Measurements from ENCODE around the gene SPRR4. TPM values are rescaled to one million over a fixed set of nuclear protein-coding genes. Genes with fewer than 3 reads are reported as not detected.
A peak's percentile ranks its signal among the peaks of the same experiment; 100 is the strongest.
"Not testable (repeated sequence)": the region's sequence is repeated elsewhere in the genome, so short reads cannot be mapped to it uniquely, and the experiment has no call there.

Gene SPRR4
- total and polyA plus RNA-seq, 10 of the 15 experiments (the other 5 are each of a cell fraction or from before 2014, with no cell fraction given): not detected

DNA sequence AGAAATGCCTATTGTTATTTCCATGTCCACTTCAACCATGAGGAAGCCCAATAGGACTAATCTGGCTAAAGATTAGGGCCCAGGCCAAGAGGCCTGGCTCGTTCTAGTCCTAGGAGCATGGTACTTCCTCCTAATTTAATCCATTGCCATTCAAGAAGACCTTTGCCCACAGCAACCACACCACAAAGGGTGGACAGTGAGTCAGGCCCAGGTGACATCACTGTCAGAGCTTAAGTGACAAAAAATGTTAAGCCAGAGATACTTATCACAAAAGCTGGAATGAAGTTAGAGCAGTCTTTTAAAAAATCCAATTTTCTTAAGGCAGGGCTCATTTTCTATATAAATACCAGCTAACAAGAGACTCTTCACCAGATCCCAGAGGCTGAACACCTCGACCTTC, 30.9 kb downstream of the SPRR4 start, which contains the start of gene SPRR3:
TSS of gene SPRR3 (plus strand) at position 368 of the 400 bp plus-strand sequence. CDS start 1,272 bp downstream, outside the sequence.
- H4K20me1 ChIP-seq (ENCODE audit: control insufficient read depth, insufficient read depth): no peaks in the 10 kb centered on the region
- no peak within 1 kb of the TSS for H3K4me2 ChIP-seq (ENCODE audit: control insufficient read depth, insufficient read depth)
- in situ Hi-C loops (cut with MboI) (no loop called here), intact Hi-C loops (cut with micrococcal nuclease; ENCODE audit: unreplicated experiment) (no loop called here)
- H3K9ac ChIP-seq (ENCODE audit: control insufficient read depth, insufficient read depth, low read length): no peak within 1 kb of the TSS
- ChIA-PET RAD21 (ENCODE audit: unreplicated experiment) (no interaction called here), POLR2A (no interaction called here), CTCF (interaction anchor here (0.5 kb wide), 1 partner anchor 189 kb away, joined by 3 read pairs; no protein-coding TSS in a partner anchor), SMC1A (ENCODE audit: uncharacterized antibody, unreplicated experiment) (no interaction called here)
- FAIRE-seq: no peak
- DNase-seq (ENCODE audit: low read depth, low spot score): no peak
- no peaks in the 10 kb centered on the region for H3K4me1 ChIP-seq (ENCODE audit: control insufficient read depth, insufficient read depth, low read length)
- H3K9me3 ChIP-seq (replicated peaks; ENCODE audit: control insufficient read depth, insufficient read depth, low read length): no peaks in the 10 kb centered on the region
- TF ChIP-seq ZNF622 (IDR thresholded peaks at IDR 0.05): no peak
- no peak within 1 kb of the TSS for H2AFZ ChIP-seq (ENCODE audit: control insufficient read depth, low read depth, low read length)
- no peak within 1 kb of the TSS for H3K4me3 ChIP-seq
- no peak for ATAC-seq
- H3K79me2 ChIP-seq (ENCODE audit: control insufficient read depth, insufficient read depth, low read length): no peaks in the 10 kb centered on the region
- no peaks in the 10 kb centered on the region for H3K36me3 ChIP-seq (ENCODE audit: control insufficient read depth in 2 of 2, insufficient read depth in 2 of 2, low read length in 1 of 2)
- no peak within 1 kb of the TSS for H3K27ac ChIP-seq (ENCODE audit: control insufficient read depth, insufficient read depth)
- 0% methylated on average over 2 of the region's 2 CpGs for whole genome bisulfite sequencing (ENCODE audit: insufficient coverage, insufficient replicate concordance, low lambda C conversion rate, missing lambda C conversion rate)
- no peaks in the 10 kb centered on the region; a peak in 1 of 4 replicates for H3K27me3 ChIP-seq (replicated peaks in 1 of 2; ENCODE audit: control insufficient read depth in 2 of 2, insufficient read depth in 2 of 2, low read length in 1 of 2)
- no TSS peak for BruUV-seq (replicated peaks)

DNA sequence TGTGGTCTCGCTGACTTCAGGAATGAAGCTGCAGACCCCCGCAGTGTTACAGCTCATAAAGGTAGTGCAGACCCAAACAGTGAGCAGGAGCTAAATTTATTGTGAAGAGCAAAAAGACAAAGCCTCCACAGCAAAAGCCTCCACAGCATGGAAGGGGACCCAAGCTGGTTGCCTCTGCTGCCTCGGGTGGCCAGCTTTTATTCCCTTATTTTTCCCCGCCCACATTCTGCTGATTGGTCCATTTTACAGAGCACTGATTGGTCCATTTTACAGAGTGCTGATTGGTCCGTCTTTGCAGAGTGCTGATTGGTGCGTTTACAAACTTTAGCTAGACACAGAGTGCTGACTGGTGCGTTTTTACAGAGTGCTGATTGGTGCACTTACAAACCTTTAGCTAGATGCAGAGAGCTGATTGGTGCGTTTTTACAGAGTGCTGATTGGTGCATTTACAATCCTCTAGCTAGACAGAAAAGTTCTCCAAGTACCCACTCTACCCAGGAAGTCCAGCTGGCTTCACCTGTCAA, 40.8 kb downstream of the SPRR4 start:
- POLR2A ChIA-PET; DNase-seq (ENCODE audit: low read depth, low spot score); H3K27ac ChIP-seq (ENCODE audit: control insufficient read depth, insufficient read depth); H3K4me2 ChIP-seq (ENCODE audit: control insufficient read depth, insufficient read depth); H3K36me3 ChIP-seq (ENCODE audit: control insufficient read depth in 2 of 2, insufficient read depth in 2 of 2, low read length in 1 of 2); FAIRE-seq; H3K9ac ChIP-seq (ENCODE audit: control insufficient read depth, insufficient read depth, low read length); H3K4me1 ChIP-seq (ENCODE audit: control insufficient read depth, insufficient read depth, low read length); H4K20me1 ChIP-seq (ENCODE audit: control insufficient read depth, insufficient read depth); H3K9me3 ChIP-seq (replicated peaks; ENCODE audit: control insufficient read depth, insufficient read depth, low read length); in situ Hi-C loops (cut with MboI); ATAC-seq; intact Hi-C loops (cut with micrococcal nuclease; ENCODE audit: unreplicated experiment); RAD21 ChIA-PET (ENCODE audit: unreplicated experiment); H2AFZ ChIP-seq (ENCODE audit: control insufficient read depth, low read depth, low read length); H3K79me2 ChIP-seq (ENCODE audit: control insufficient read depth, insufficient read depth, low read length); H3K27me3 ChIP-seq (replicated peaks in 1 of 2; ENCODE audit: control insufficient read depth in 2 of 2, insufficient read depth in 2 of 2, low read length in 1 of 2); H3K4me3 ChIP-seq; CTCF ChIA-PET; BruUV-seq (replicated peaks): not testable (repeated sequence)
- TF ChIP-seq NFYB (IDR thresholded peaks at IDR 0.05; ENCODE audit: insufficient read depth, low read depth, low read length): peak; percentile 77
- 41% methylated on average over 8 of the region's 8 CpGs for WGBS (ENCODE audit: insufficient coverage, insufficient replicate concordance, low lambda C conversion rate, missing lambda C conversion rate)
- SMC1A ChIA-PET (ENCODE audit: uncharacterized antibody, unreplicated experiment): interaction anchor here (1.0 kb wide), 1 partner anchor 22 kb away, joined by 3 read pairs; no protein-coding TSS in a partner anchor

DNA sequence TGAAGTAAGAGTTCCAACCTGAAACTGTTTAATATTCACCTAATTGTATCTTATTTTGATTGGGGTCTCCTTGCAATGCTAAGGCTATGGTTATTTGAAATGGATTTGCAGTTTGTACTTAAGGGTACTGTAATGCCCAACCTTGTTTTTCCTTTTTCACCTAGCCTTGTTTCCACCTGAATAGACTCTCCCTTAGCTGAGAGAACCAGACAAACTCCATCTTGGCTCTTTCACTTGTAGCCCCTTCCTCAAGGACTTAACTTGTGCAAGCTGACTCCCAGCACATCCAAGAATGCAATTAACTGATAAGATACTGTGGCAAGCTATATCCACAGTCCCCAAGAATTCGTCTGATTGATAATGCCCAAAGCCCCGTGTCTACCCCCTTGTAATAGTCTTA, 51.4 kb downstream of the SPRR4 start:
- DNase-seq (ENCODE audit: low read depth, low spot score); H3K27me3 ChIP-seq (replicated peaks in 1 of 2; ENCODE audit: control insufficient read depth in 2 of 2, insufficient read depth in 2 of 2, low read length in 1 of 2); H2AFZ ChIP-seq (ENCODE audit: control insufficient read depth, low read depth, low read length); CTCF ChIA-PET; BruUV-seq (replicated peaks); H3K9me3 ChIP-seq (replicated peaks; ENCODE audit: control insufficient read depth, insufficient read depth, low read length); H3K4me2 ChIP-seq (ENCODE audit: control insufficient read depth, insufficient read depth); H3K36me3 ChIP-seq (ENCODE audit: control insufficient read depth in 2 of 2, insufficient read depth in 2 of 2, low read length in 1 of 2); ATAC-seq; FAIRE-seq; H3K4me1 ChIP-seq (ENCODE audit: control insufficient read depth, insufficient read depth, low read length); RAD21 ChIA-PET (ENCODE audit: unreplicated experiment); in situ Hi-C loops (cut with MboI); H4K20me1 ChIP-seq (ENCODE audit: control insufficient read depth, insufficient read depth); H3K4me3 ChIP-seq; H3K79me2 ChIP-seq (ENCODE audit: control insufficient read depth, insufficient read depth, low read length); H3K9ac ChIP-seq (ENCODE audit: control insufficient read depth, insufficient read depth, low read length); H3K27ac ChIP-seq (ENCODE audit: control insufficient read depth, insufficient read depth); intact Hi-C loops (cut with micrococcal nuclease; ENCODE audit: unreplicated experiment): not testable (repeated sequence)
- POLR2A ChIA-PET: interaction anchor here (0.6 kb wide), 1 partner anchor 9 kb away, joined by 3 read pairs; the partner anchor contains the start of gene SPRR1B
- WGBS (ENCODE audit: insufficient coverage, insufficient replicate concordance, low lambda C conversion rate, missing lambda C conversion rate): 0% methylated on average over 2 of the region's 2 CpGs
- SMC1A ChIA-PET (ENCODE audit: uncharacterized antibody, unreplicated experiment): interaction anchor here (1.1 kb wide), 1 partner anchor 170 kb away, joined by 3 read pairs; no protein-coding TSS in a partner anchor

All from GM12878 (cell line).